Stimulated activated CD8-positive, alpha-beta memory T cell treated with anti-CD3 and anti-CD28 coated beads, Interleukin-7, amount 100 ng/mL, for 1 hour (primary cell): ENCODE data around the gene POU4F1.

Experiments
- DNase-seq, 2 donors: peaks; one replicate each; pipeline ENCODE4 v3.0.0-alpha.2; 2020; ENCODE audit warnings: low read depth in 2 of 2

Gene POU4F1

DNA sequence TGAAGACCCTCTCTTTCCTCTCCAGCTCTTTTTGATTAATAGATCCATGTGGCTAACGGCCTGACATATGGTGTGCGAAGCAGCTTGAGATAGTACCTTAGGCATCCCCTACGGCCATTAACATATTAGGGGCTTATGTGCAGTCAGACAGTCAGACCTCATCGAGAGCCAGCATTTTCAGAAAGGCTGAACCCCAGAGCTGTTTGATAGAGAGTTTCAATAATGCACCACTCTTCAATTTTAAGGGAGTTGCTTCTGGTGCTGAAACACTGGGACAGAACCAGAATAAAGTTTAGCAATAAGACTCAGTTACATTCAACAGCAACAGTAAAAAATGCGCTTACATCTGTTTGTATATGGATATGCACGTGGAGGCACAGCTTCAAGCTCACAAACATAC lies 10.8 kb downstream of the POU4F1 start:
- no peak for DNase-seq

DNA sequence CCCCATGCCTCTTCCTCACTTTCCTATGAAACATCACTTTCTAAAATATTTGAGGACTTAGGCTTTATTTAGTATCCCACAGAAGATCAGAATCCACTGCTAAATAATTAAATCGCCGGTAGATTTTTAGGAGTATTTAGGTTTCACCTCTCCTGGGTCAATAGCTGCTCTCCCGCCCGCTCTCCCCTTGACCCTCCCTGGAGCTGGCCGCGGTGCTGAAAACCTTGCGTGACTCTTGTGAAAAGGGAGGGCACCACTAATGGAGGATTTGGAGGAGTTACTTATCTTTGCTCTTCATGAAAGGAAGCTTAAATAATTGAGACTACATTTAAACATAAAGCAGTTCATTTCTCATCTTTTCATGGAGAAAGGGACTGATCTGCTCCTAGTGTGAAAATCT lies 14.1 kb downstream of the POU4F1 start:
- no peak for DNase-seq

DNA sequence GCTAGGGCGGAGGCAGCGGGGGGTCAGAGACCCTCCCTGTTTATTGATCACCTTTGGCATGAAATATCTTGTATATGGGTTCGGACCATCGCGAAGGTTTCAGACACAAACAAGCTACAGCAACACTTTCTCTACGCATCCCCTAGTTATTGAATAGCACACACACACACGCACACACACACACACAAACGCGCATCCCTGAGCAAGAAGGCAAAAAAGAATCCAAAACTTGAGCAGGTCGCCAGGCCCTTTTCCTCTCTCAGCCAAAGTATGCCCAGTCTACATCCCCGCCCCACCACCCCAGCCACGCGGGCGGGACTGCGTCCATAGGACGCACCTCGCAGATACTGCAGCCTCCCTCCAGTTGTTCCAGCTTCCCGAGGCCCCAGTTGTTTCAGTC lies 16.0 kb downstream of the POU4F1 start:
- no peak for DNase-seq

DNA sequence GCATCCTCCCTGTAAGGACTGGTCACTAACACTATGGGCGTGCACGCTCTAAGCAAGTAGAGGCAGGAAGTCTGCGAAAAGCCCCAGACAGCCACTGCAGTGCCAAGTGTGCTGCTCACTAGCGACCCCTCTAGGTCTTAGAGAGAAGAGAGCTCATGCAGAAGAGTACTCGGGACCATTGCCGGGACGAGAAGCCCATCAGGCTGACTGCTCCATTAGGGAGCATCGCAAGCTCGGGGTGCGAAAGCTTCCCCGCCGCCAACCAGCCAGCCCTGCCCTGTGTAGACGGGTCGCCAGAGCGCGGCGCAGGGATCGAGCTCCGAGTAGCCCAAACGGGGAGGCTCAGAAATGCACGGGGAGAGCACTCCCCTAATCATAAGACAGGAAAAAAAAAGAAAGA lies 16.6 kb downstream of the POU4F1 start:
- no peak for DNase-seq

DNA sequence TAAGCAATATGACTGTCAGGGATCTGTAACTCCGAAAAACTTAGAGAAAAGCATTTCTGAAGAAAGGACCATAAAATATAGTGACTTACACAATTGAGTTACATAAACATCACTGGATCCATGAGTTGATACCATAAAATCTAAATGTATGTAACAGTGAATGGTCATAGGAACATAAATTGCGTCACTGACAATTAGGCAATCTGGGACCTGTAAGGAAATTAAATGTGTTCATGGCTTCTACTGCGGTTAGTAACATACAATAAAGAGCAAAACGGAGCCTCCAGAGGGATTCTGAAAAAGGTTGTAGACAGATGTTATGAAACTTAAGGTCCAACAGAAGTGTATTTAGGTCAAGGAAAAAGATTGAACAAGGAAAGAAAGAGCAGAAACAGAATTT lies 27.1 kb downstream of the POU4F1 start:
- no peak for DNase-seq

DNA sequence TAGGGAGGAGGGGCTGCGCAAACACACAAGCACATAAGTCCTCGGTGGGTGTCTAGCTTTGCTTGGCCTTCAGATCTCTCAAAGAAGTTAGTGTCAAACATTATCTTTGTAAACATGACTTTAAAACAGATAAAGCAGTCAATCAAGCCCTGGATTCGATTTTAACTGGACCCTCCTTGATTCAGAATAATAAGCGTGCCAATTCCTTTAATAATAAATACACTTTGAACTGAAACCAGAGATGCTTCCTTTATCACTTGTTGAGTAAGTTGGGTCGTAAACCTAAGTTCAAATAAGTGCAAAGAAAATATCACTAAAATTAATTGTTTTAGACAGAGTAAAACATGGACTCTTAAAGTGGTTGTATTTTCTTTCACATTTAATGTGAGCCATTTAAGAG lies 30.9 kb downstream of the POU4F1 start:
- DNase-seq = no peak

DNA sequence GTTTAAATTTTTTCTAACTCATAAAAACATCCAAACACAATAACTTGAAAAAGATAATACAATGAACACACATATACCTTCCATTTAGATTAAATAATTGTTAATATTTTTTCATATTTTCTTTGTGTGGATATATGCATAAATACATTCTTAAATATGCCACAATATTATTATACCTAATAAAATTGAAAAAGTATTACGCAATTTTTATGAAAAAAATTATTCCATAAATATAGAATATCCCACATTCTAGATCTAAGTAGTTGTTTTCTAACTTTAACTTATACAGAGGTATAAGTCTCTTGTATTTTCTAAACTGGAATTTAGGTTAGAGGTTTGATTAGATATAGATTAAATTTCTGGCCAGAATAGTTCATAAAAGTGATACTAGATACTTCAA lies 34.3 kb downstream of the POU4F1 start:
- no peak for DNase-seq

DNA sequence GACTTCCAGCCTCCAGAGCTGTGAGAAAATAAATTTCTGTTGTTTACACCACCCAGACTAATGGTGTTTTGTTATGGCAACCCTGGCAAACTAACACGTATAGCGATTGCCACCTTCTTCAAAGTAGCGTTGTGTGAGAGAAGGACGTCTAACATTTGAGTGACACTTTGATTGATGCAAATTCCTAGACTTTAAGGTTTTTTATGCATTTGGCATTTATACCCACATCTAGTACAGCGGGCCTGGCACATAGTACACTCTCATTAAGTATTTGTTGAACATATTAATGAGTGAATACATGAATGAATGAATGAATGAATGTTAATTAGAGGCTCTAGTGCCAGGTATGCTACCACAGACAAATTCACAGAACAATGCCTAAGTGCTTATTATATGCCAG lies 36.7 kb downstream of the POU4F1 start:
- DNase-seq = no peak

DNA sequence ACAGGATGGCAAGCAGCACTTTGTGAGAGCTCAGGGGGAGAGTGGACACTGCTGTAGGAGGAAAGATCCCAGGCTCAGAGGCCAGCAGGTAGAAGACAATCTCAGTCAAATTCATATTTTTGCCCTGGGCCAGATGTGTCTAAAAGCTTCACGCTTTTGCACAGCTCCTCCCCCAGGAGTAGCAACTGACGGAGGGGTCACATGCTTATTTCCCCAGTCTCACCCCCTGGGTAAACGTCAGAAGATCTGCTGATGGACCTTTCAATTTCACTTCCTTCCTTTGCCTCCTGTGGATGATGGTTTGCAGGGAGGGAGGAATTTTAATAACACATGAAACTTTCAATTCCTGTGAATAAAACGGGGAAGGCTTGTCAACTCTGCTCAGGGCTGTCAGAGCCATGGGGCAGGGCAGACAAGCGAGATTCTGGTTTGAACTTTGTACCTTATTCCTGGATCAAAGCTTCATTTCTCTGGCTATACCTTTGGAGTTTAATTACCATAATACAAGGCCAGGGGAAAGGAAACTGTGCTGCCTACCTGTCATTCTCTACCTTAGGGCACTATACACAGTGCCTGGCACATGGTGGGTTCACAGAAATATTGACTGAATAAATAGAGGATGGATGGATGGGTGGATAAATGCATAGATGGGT lies 41.0 kb downstream of the POU4F1 start:
- no peak for DNase-seq
